Measurements from ENCODE around the gene IGSF10.

IGSF10 gene

DNA sequence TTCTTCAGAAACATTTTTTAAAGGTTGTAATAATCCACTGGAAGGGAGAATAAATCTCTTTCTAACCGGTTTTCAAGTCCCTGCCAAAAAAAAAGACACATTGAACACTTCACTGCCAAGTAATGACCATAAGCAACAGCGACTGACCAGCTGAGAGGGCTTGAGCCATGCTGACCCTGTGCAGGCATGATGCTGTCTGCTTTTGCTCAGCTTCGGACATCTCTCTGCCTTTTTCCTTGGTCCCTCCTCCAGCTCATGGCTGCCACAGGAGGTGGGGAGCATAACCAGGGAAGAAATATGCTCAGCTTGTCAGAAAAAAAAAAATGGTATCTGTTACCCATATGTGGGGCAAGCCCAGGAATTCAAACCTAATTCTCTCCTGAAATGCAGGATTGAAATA, 1.5 kb downstream of the IGSF10 start:
- no peak for DNase-seq

DNA sequence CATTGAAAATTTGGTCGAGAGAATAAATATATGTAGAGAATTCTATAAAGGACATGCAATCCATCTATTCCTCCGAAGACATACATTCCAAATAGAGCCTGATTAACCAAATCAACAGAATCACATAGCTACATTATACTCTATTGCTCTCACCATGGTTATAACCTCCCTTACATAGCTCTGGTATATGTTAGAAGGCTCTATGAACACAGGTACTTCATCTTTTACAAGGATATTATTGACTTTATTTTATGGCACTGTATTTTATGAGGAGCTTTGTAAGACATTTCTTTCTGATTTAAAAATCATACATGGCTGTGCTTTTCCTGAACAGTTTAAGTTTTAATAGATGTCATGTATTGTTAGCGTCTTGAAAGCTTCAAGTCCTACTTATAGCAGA, 4.8 kb downstream of the IGSF10 start:
- DNase-seq: no peak

DNA sequence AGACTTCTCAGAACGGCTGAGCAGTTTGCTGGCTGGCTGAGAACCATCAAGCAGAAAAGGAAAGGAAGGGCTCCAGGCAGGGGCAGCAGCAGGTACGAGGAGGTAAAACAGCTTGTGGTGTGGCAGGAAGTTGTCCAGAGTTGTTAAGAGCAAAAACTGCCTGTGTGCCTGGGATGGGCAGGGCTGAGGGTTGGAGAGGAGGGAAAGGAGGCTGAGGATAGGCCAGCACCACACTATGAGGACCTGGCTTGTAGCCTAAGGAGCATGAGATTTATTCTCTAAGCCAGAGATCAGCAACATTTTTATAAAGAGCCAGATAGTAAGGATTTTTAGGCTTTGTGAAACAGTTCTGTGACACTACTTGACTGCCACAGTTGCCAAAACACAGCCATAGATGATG, 8.0 kb downstream of the IGSF10 start:
- DNase-seq: no peak

DNA sequence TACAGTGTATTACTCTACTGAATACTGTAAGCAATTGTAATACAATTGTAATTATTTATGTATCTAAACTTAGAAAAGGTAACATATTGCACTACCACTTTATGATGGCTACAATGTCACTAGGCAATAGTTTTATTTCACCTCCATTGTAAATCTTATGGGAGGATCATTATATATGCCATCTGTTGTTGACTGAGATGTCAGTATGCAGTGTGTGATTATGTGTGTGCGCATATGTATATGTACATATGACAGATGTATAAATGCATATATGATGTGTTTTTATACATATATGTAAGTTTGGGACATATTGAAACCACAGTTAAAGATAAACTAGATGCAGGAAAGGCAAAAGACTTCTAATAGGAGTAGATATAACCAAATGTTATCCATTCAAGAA, 8.5 kb downstream of the IGSF10 start:
- DNase-seq: no peak

DNA sequence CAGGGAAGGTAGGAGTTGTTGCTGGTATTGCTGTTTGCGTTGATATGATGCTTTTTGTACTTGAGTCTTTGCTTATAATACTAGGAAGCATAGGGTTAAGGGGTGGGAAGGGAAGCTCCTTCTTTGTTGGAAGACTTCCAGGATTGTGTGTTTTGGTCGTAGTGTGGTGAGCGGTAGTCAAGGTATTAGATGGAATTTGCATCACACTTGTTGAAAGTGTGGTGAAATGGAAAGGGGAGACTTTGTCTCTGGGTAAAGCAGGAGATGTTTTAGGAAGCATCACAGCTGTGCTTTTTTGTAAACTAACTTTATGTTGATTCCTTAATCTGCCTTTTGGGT, 14.9 kb downstream of the IGSF10 start:
- no peak for DNase-seq

DNA sequence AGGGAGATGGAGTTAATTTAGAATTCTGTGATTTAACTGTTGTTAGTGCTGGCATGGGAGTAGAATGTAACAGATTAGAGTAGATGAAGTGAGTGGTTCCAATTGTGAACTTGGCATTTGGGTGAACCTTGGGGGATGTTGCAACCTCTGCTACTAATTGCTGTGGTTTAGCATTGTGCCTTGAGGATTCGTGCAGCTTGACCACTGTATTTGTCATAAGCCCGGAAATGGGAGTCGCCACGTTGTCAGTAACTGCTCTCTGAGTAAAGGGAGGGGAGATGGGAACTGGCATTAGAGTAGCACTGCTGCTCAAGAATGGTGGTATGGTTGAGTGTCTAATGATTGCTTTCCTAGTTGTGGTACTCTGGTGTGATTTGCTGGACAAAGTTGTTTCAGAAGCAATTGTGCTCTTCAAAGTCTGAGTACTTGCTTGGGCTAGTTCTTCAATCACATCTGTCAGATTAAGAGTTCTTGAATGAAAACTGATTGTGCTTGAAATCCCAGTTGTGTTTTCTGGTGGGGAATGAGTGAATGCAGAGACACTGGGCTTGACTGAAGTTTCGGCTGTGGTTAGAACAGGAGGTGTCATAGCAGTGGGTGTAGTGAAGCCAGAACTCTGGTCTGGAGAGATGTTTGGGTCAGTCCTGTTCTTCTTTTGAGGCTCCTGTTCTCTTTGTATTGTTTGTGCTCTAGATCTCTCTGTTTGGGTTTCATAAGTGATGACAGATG, 15.4 kb downstream of the IGSF10 start:
- DNase-seq: no peak

DNA sequence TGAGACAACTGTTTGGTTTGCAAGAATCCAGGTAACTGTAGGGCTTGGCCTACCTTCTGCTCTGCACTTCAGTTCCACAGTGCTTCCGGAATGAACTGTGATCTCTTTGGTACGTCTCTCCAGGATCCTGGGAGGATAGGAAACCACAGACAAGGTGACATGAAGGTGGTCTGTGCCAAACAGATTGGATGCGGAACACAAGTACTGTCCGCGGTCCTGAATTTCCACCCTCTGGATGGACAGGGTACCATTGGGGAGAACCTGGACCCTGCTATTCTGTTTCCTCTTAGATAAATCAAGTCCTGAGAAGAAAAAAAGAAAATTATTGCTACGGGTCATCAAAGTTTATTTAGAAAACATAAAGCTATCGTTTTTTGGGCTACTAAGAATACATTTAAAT, 17.3 kb downstream of the IGSF10 start:
- DNase-seq: no peak

DNA sequence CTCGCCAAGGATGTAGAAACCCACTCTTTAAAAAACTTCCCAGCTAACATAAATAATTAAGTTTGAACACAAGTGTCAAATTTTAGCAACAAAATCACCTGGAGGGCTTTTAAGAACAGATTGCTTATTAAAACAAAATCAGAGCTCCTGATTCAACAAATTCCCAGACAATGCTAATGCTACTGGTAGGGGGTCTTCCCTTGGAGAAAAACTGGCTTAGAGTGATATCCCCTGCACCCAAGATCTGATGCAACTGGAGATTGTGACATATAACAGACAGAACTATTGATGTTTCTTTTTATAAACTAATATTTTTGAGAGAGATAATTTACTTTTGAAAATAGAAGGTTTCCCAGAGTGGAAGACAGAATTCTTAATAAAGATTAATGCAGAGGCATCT, 19.9 kb downstream of the IGSF10 start:
- DNase-seq: no peak

DNA sequence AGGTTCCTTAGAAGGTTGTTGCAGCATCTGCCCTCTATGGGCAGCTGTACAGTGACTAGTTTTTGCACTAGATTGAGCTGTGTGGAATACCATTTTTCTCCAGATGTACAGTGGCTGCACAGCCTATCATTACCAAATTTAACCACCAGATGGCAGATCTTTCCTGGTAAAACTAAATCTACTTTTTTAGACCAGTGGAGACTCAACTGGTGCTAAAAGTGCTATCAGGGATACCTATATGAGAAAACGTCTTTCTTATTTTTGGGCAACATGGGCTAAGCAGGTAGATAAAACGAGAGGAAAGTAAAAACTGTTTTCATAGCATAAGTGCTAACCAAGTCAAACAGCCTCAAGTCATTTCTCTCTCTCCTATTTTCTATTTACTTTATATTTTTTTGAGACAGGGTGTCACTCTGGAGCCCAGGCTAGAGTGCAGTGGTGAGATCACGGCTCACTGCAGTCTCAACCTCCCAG, 21.2 kb downstream of the IGSF10 start:
- DNase-seq: peak; percentile 77

DNA sequence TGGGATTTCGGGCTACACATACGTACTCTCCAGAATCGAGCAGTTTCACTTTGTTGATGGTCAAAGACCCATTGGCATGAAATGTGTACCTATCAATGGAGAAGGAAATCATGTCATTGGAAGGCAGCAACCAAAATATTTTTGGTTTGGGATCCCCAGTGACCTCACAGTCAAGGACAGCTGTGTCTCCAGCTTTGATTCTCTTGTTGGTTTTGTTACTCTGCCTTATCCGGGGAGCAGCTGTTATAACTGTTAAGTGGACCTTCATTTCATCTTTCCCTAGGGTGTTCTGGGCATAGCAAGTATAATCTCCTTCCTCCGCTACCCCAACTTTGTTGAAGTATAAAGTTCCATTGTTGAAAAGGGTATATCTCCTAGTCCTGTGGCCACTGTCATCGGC, 23.0 kb downstream of the IGSF10 start:
- DNase-seq: no peak

DNA sequence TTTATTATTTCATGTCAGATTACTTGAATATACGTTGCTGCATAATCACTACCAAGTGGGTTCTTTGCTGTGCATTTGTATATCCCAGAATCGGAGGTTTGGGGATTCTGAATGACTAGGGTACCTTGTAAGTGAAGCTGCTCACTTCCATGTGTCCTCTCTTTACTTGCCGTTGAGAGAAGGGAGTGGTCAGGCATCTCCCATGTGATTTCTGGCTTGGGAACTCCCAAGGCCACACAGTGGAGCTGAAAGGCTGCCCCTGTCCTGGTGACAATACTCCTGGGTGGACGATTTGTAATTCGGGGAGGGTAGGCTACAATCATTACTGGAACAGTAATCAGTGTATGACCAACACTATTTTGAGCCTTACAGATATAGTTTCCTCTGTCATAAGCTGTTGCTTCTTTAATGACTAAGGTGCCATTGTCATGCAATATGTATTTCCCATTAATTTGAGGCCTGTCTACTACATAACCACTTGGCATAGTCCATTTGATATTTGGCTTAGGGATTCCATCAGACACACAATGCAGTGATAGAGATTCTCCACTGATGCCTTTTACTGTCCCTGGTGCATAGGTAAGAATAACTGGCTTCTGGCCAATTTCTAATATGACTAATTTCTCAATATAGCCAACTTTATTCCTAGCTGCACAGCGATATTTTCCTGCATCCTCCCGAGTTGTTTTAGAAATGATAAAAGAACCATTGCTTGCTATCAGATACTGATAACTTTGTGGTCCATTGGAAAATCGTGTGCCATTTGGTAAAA, 24.0 kb downstream of the IGSF10 start:
- no peak for DNase-seq

DNA sequence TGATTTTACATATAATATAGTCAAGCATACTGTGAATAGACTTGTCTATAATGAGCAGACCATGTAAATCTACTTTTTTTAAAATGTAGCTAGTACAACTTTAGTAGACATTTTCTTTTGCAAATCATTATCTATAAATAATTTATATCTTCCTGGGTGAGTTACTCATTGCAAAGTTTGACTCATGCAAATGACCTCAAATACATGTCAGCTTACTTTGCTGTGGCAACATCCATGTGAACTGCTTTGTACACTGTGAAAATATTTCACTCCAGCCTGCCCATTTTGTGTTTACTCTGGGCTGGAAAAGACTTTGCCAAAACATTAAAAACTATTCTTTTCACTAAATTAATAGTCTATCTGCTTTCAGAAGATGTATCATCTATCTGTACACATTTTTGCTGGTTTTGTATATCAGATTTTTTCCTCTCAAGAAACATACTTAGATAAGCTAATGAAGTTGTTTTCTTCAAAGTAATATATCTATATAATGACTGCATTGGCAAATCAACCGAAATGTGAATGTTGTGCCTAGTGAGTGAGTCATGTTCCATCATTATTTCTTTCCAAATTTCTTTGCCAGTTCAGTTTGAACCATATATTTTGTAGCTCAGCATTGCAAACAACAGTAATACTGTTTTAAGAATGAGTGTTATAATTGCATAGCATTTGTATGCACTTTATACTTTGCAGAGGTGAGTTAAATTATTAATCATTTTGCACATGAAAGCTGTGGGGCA, 26.5 kb downstream of the IGSF10 start:
- no peak for DNase-seq

DNA sequence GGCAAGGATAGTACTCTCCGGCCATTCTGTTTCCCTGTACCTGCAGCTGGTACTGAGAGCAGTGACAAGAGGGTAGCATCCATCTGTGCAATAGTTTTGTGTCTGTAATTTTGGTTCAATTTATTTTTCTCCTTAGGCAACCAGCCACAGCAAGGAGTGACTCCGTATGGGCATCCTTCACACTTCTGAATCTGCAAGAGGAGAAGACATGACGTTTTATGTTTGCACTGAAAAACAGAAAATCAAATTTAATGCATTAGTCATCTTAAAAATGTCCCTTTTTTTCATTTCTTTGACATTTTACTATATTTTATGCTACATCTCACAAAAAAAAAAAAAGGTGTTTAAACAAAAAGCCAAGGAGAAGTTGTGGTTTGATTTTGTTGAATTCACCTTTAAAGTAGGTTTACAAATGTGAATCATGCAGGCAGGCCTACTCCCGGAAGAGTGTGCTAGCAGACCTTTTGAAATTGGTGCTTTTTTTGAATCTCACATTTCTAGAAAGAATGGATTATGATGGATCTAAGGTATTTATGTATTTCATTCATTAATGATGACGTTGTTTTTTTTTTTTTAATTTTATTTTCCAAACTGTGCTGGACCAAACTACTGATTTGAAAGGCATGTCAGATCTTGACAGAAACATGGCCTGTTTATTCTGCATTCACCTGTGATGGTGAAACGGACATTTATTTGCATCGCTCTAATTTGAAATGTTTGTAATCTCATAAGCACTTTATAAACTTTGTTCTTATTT, 28.1 kb downstream of the IGSF10 start:
- no peak for DNase-seq

DNA sequence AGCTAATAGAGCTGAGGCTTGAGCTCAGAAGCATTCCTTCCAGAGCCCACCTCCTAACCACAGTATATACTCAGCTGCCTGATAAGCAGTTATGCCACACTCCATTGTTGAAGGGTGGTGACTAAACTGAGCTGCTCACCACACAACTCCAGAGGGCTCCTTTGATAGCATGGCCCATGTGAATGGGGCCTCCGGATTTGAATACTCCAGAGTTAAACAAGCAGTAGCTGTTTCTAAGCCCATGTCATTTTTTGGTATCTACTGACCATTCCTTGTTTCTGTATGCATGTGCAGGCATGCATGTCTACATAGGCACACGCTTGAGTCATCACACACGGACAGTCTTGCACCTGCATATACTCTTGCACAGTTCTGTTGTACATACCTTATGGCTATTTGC, 28.9 kb downstream of the IGSF10 start:
- DNase-seq: no peak

DNA sequence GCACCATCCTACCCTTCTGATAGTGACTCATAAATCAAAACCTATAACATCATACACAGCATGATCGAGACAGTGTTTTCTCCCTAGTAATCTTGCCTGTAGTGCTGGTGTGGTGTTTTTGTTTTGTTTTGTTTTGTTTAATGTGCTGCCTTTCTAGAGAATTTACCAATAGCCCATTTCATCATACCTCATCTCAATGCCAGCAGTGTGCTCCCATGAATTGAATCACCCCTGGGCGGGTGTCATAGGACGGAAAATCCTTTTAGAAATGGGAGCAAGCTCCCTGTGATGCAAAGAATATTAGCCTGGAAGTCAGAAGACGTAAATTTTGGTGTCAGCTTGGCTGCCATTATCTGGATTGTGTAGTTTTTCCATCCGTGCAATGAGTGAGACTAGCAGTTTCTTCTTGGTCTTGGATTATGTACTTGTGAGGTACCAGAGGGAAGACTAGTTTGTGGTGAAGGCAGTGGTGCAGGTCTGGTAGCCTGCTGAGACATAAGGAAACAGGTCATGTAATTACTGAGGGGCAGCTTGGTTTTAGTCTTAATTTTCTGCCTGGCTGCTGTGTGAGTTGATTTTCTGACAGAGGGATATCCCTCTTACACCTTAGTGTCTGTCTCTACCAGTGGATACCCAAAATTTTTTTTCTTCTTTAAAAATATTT, 29.9 kb downstream of the IGSF10 start:
- DNase-seq: no peak

DNA sequence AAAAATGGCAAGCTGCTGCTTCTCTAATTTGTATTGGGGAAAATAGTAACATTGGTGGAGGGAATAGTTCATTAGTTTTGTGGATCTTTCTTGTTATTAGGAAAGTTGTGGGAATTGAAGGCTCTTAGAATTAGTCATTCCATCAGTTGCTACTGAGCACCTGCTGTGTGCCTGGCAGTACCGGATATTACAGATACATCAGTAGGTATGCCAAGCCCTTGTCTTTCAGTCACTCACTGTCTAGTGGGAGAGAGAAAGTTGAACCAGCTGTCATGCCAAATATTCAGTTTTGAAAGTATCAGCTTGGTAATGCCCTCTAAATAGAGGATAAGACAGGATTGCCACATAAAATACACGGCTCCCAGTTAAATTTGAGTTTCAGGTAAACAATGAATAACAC, 32.5 kb downstream of the IGSF10 start:
- no peak for DNase-seq

DNA sequence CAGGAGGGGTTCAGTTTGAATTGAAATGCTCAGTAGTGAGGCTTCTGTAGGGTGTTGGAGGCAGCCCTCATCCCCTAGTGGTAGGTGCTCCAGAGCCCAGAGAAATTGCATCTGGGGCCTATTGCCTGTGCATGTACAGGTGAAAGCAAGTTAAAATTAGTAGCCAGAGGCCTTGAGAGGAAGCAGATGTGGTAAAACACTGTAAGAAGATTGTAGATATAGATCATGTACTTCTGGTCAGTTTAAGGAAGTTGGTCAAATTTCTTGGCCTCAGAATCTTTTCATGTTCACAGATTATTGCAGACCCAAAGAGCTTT, 34.6 kb downstream of the IGSF10 start:
- DNase-seq: no peak

DNA sequence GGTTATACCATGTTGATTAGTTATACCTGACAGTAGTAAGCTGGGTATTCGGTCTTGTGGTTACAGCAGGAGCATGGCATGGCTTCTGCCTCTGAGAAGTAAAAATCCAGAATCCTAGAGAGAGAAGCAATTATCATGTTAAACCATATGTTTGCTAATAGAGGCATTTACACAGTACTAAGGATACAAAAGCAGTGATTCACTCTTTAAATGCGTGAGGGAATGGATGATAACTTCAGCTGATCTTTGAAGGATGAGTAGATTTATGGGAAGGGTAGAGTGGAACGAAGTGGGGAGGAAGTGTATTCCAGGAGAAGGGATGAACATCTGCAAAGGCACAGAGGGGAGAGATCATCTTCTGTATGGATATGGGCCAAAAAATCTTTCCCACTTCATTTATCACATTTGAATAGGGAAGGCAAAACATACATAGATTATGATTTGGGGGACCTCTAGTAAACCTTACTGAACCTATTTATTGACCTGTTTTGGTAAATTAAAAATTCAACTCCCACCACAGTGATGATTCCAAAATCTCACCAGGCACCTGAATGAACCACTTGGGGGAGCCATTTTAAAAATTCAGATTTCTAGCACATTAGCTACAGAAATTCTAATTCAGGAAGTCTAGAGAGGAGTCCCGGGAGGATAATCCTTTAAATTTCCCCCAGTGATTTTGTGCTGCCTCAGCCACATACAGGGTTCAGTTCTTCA, 35.1 kb downstream of the IGSF10 start:
- DNase-seq: no peak

DNA sequence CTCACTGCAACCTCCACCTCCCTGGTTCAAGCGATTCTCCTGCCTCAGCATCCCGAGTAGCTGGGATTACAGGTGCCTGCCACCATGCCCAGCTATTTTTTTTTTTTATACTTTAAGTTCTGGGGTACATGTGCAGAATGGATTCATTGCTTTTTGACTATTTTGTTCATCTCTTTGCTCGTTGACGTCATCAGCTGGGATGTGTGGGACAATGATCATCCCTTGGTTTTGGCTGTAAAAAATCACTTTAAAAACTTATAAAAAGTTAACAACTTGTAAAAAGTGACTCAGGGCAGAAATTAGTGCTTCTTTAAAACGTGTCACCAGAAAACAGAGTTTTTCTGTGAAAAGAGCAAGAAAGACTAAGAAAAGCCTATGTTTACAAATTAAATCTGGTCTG, 37.8 kb downstream of the IGSF10 start:
- no peak for DNase-seq

DNA sequence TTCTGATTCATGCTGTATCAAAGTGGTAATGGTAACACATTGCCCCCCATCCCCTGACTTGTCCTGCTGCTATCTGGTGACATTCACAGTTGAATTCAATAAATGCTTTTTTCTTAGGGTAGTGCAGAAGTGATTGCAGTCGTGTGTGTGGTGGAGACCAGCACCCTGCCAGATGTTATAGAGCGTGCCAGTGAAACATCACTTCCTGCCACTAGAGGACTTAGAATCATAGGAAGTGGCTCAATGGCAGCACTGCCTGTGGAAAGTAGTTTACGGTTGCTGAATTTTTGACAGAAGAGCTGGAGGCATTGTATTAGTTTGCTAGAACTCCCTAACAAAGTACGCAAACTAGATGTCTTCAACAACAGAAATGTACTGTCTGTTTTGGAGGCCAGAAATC, 38.9 kb downstream of the IGSF10 start:
- no peak for DNase-seq

DNA sequence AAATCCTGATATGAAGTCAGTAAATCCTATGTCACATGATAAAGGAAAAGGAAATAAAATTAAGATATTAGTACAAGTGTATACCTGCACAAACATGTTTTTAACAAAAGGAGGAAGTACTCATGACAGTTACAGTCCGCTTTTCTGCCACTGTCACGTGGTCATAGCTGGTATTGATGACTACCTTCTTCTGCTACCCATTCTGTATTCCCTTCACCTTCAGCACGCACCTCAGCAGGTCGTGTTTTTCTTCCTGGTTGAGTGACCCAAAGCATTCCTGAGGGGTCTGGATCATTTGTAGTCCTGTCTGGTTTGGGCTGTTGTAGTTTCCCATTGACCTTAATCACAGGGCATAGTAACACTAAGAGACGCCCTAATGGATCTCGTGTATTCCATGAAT, 41.1 kb downstream of the IGSF10 start:
- DNase-seq: no peak

DNA sequence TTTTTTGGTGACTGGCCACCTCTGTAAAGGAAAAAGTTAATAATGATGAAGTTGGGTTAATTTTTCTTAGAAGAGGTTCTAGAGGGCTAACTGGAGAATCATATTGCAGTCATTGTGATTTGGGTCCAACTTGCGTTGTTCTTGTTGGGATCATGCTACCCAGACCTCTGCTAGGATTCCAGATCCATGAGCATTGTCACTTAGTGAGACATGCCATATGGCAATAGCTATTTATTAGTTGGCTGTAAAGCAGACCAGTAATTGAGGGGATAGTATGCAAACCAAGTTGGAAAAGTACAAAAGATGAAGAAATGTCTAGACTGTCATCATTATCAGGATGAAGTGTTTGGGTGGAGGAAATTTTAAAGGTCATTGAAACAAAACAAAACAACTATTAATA, 45.6 kb downstream of the IGSF10 start:
- DNase-seq: no peak
